Hippocampal formation (tissue), 2 donors: ENCODE measurements around the gene CYP26B1.

ENCODE experiments used
- DNase-seq, 2 donors: peaks; one replicate each; lab custom pipeline; 2025; lab: John Stamatoyannopoulos, UW

CYP26B1 gene

DNA sequence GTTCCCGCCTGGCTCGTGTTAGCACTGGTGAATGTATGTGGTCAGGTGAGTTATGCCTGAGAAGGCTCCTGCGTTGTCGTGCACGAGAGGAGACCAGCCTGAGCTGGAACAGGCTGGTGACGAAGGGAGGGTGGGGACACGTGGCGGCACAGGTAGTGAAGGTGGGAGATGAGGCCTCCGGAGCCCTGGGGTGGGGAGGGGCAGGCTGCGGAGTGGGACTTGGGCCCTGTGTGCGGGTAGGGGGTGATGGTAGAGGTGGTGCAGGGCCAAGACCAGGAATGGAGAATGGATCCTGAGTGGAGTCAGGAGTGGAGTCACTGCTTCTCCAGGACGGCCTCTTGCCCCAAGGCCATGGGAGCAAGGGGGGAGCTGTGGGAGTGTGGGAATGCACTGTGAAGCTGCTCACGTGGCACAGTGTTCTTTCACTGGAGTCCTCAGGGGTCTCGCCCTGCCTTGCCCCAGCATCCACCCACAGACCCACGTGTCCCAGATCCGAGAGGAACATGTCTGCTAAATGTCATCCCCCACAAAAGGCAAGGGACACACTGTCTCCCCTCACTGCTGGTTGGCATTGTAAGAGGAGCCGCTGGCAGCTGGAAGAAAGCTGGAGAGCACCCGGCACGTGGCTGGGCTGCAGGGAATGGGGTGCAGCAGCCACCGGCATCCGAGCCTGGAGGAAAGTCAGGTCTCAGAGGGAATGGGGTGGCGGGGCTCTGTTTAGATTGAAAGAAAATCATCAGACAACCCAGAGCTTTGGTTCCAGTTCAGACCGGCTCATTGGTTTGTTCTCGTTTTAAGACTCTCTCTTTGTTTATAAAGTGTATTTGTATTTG lies 63.7 kb downstream of the CYP26B1 start:
- no peak for DNase-seq

DNA sequence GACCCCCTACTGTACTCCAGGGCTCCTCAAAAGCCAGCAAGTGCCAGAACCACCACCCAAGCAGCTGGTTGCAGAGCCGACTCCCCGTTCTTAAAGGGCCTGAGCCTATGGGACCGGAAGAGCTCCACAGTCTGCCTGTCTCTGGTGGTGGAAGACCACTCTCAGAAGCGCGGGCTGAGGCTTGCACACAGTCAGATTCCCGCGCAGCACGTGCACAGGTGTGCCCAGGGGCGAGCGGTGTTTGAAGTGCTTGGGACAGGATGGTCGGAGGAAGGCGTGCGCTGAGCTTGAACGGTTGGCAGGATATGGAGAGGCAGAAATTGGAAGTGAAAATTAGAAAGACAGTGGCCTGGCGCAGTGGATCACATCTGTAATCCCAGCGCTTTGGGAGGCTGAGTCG lies 64.8 kb downstream of the CYP26B1 start:
- no peak for DNase-seq

DNA sequence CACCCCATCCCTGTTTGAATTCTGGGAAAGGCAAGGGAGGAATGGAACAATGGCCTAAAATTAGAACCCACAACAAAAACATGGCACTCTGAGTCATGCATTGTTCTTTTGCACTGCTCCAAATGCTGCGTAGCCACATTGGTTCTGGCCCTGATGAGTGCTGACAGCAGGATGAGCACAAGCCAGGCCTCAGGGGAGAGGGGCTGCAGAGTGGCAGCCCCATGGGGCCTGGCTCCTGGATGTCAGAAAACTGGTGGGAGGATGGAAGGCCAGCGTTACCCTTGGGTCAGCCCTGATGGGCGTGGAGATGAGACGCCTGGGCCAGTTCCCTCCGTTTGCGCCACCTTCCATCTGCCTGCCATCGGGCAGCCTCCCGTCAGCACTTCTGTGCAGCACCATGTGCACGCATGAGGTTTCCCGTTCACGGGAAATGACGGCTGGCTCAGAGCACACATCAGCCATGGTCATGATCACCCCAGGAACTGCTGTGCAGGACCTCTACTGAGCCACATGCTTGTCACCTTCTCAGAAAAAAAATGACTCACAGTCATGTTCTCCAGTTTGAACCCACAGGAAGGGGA lies 65.6 kb downstream of the CYP26B1 start:
- DNase-seq, result no peak

DNA sequence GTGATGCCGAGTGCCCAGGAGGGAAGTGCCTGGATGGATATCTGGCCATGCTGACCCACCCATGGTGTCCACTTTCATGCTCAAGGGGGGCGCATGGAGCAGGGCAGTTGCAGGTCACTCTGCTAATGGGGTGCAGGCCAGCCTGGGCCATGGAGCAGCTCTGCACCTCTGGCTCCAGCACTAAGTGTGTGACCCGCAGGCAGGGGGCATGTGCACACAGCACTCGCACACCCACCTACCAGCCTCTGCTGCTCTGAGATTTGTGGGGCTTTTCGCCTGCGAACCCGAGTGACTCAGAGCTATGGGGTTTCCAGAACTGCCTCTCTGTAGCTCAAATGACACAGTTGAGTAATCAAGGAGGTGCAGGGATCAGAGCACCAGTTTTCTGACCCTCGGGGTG lies 66.2 kb downstream of the CYP26B1 start:
- DNase-seq, result no peak

DNA sequence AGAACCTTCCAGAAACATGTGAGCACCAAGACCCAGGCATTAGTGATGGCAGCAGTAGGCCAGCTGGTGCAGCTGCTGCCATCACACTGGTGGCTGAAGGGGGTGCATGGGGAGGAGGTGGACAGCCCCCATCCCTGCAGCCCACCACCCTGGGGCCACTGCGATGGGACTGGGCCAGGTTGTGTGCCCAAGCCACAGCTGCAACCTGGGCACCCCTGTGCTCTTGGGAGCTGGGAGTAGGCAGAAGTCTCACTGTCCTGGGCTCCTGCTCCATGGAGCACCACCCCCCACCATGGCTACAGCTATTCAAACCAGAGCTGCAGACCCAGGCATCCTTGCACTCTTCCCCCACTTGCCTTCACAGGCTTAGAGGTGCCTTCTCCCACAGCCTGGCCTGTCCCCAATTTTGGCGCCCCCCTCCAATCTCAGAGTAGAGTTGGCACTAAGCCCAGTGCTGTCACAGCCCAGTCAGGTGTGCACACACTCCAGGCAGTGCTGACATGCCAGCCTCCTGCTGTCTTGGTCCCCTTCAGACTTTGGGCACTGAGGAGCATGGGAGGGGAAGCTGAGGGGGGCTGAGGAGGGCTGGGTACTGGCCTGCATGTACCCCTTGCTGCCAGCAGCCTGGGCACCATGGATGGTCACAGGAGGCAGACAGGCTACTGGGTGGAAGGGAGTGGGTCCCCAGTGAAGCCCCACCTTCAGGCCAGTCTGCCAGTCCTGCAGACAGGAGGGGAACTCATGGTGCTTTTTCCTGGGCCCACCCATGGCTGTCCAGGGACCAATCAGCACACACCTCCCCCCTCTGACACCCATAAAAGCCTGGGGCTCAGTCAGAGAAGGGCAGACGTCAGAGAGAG lies 67.1 kb downstream of the CYP26B1 start:
- DNase-seq, result no peak
